ENCODE results near the gene AOPEP.

DNA sequence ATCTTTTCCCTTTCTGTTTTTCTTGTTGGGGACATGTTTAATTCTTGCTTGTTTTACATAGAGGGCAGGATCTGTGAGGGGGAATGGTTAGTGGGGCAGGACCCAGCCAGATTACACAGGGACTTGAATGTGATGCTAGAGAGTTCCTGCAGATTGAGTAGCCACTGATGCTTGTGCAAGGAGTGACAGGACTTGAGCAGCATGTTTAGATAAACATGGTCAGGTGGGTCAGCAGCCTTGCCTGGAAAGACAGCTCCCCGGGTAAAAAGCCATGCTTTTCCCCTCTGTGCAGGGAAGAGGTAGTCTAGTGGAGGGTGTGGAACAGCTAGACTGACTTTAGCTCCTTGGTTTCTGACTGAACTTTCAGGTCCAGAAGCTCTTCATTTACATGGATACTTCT, 261.2 kb downstream of the AOPEP start:
- TF ChIP-seq POLR2A (IDR thresholded peaks at IDR 0.05), result no peak
- TF ChIP-seq, protein P1, sequence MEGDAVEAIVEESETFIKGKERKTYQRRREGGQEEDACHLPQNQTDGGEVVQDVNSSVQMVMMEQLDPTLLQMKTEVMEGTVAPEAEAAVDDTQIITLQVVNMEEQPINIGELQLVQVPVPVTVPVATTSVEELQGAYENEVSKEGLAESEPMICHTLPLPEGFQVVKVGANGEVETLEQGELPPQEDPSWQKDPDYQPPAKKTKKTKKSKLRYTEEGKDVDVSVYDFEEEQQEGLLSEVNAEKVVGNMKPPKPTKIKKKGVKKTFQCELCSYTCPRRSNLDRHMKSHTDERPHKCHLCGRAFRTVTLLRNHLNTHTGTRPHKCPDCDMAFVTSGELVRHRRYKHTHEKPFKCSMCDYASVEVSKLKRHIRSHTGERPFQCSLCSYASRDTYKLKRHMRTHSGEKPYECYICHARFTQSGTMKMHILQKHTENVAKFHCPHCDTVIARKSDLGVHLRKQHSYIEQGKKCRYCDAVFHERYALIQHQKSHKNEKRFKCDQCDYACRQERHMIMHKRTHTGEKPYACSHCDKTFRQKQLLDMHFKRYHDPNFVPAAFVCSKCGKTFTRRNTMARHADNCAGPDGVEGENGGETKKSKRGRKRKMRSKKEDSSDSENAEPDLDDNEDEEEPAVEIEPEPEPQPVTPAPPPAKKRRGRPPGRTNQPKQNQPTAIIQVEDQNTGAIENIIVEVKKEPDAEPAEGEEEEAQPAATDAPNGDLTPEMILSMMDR (IDR thresholded peaks at IDR 0.05), result no peak
